H9 (cell line): ENCODE data around the gene DIS3L2. TPM values are rescaled to one million over a fixed set of nuclear protein-coding genes. Genes with fewer than 3 reads are reported as not detected.
A peak's percentile ranks its signal among the peaks of the same experiment; 100 is the strongest.

Experiments used
- DNase-seq: peaks from one replicate; pipeline ENCODE4 v3.0.0-alpha.2; 2017
- H2AFZ ChIP-seq: one replicate; pipeline ENCODE4 v1.6.1; 2013; ENCODE audit warnings: mild to moderate bottlenecking, low read length, control low read depth, moderate library complexity
- H2AK5ac ChIP-seq: 2 replicates; pipeline ENCODE4 v1.6.1; 2013; ENCODE audit warnings: low read length, control low read depth, mixed read lengths; ENCODE audit not compliant: insufficient read length
- H2BK120ac ChIP-seq: one replicate; pipeline ENCODE4 v1.6.1; 2013; ENCODE audit warnings: low read depth, mild to moderate bottlenecking, low read length, control low read depth, inconsistent platforms; ENCODE audit not compliant: poor library complexity, severe bottlenecking
- H2BK12ac ChIP-seq: 2 replicates; pipeline ENCODE4 v1.6.1; 2013; ENCODE audit warnings: low read length, control low read depth, mixed read lengths, low read depth; ENCODE audit not compliant: insufficient read length
- H2BK15ac ChIP-seq: 2 replicates; pipeline ENCODE4 v1.6.1; 2013; ENCODE audit warnings: low read depth, low read length, control low read depth
- H2BK20ac ChIP-seq: one replicate; pipeline ENCODE4 v1.6.1; 2013; ENCODE audit warnings: low read depth, mild to moderate bottlenecking, low read length, control low read depth, inconsistent platforms; ENCODE audit not compliant: poor library complexity, severe bottlenecking
- H2BK5ac ChIP-seq: 2 replicates; pipeline ENCODE4 v1.6.1; 2013; ENCODE audit warnings: low read length, control low read depth, mixed read lengths; ENCODE audit not compliant: insufficient read length
- H3K14ac ChIP-seq: 2 replicates; pipeline ENCODE4 v1.6.1; 2013; ENCODE audit warnings: low read length, control low read depth; ENCODE audit not compliant: insufficient read depth
- H3K18ac ChIP-seq: 2 replicates; pipeline ENCODE4 v1.6.1; 2013; ENCODE audit warnings: low read depth, mild to moderate bottlenecking, mixed read lengths, low read length, control low read depth; ENCODE audit not compliant: insufficient read length
- H3K23ac ChIP-seq: 2 replicates; pipeline ENCODE4 v1.6.1; 2013; ENCODE audit warnings: low read length, control low read depth, mixed read lengths, low read depth; ENCODE audit not compliant: insufficient read length
- H3K23me2 ChIP-seq: 2 replicates; pipeline ENCODE4 v1.6.1; 2013; ENCODE audit warnings: low read depth, mild to moderate bottlenecking, mixed read lengths, low read length, control low read depth; ENCODE audit not compliant: insufficient read length, poor library complexity, severe bottlenecking
- H3K27ac ChIP-seq: 2 replicates; pipeline ENCODE4 v1.5.1; 2013; ENCODE audit warnings: low read length, control low read depth, mixed read lengths, low read depth; ENCODE audit not compliant: insufficient read length
- H3K27me3 ChIP-seq: 2 replicates; pipeline ENCODE4 v1.6.1; 2013; ENCODE audit warnings: low read length, control low read depth, inconsistent platforms; ENCODE audit not compliant: insufficient read depth
- H3K4ac ChIP-seq: 2 replicates; pipeline ENCODE4 v1.6.1; 2013; ENCODE audit warnings: low read depth, mild to moderate bottlenecking, control low read depth, inconsistent platforms, low read length, moderate library complexity
- H3K4me1 ChIP-seq: 2 replicates; pipeline ENCODE4 v1.6.1; 2013; ENCODE audit warnings: low read length, control low read depth, inconsistent platforms; ENCODE audit not compliant: insufficient read depth
- H3K4me2 ChIP-seq: 2 replicates; pipeline ENCODE4 v1.6.1; 2013; ENCODE audit warnings: low read length, control low read depth, mixed read lengths; ENCODE audit not compliant: insufficient read length, insufficient read depth
- H3K56ac ChIP-seq: 2 replicates; pipeline ENCODE4 v1.6.1; 2013; ENCODE audit warnings: low read depth, mild to moderate bottlenecking, mixed read lengths, low read length, control low read depth; ENCODE audit not compliant: insufficient read length
- H3K79me1 ChIP-seq: 2 replicates; pipeline ENCODE4 v1.6.1; 2013; ENCODE audit warnings: low read depth, mild to moderate bottlenecking, moderate library complexity, low read length, control low read depth, inconsistent platforms; ENCODE audit not compliant: insufficient read depth, poor library complexity, severe bottlenecking
- H3K79me2 ChIP-seq: 2 replicates; pipeline ENCODE4 v1.6.1; 2013; ENCODE audit warnings: low read length, control low read depth, inconsistent platforms; ENCODE audit not compliant: insufficient read depth
- H3K9ac ChIP-seq: 2 replicates; pipeline ENCODE4 v1.6.1; 2013; ENCODE audit warnings: low read length, control low read depth, mixed read lengths; ENCODE audit not compliant: insufficient read length; ENCODE audit errors: extremely low read depth
- H3K9me3 ChIP-seq: one replicate; pipeline ENCODE4 v1.6.1; 2013; ENCODE audit warnings: low read depth, low read length, inconsistent platforms; ENCODE audit not compliant: control insufficient read depth
- H3T11ph ChIP-seq: one replicate; pipeline ENCODE4 v1.6.1; 2013; ENCODE audit warnings: mild to moderate bottlenecking, low read length, control low read depth, inconsistent platforms
- H4K20me1 ChIP-seq: one replicate; pipeline ENCODE4 v1.6.1; 2013; ENCODE audit not compliant: control insufficient read depth, insufficient read length, insufficient read depth
- H4K5ac ChIP-seq: 2 replicates; pipeline ENCODE4 v1.6.1; 2013; ENCODE audit warnings: low read depth, mild to moderate bottlenecking, mixed read lengths, low read length, control low read depth; ENCODE audit not compliant: insufficient read length
- H4K8ac ChIP-seq: replicated peaks from 2 replicates; pipeline ENCODE4 v1.6.1; 2013; ENCODE audit warnings: low read length, control low read depth, mixed read lengths, low read depth; ENCODE audit not compliant: insufficient read length
- H4K91ac ChIP-seq: 2 replicates; pipeline ENCODE4 v1.6.1; 2013; ENCODE audit warnings: low read depth, mild to moderate bottlenecking, moderate library complexity, mixed read lengths, low read length, control low read depth; ENCODE audit not compliant: insufficient read length
- H3K27ac Mint-ChIP-seq, 3 experiments: 2 replicates in 2 of 3; 3 replicates in 1 of 3; pipeline ENCODE4 v1.8.0; 2020 to 2021; ENCODE audit warnings: mixed read lengths in 3 of 3, mild to moderate bottlenecking in 1 of 3, moderate library complexity in 1 of 3
- H3K27me3 Mint-ChIP-seq: 2 replicates; pipeline ENCODE4 v1.8.0; 2021; ENCODE audit warnings: low read depth, mild to moderate bottlenecking, moderate library complexity, mixed read lengths
- H3K36me3 Mint-ChIP-seq, 3 experiments: 2 replicates in 2 of 3; 3 replicates in 1 of 3; pipeline ENCODE4 v1.8.0; 2020 to 2021; ENCODE audit warnings: low read depth in 3 of 3, mixed read lengths in 3 of 3; ENCODE audit not compliant: insufficient read depth in 1 of 3
- H3K4me1 Mint-ChIP-seq, 2 experiments: 2 replicates each; pipeline ENCODE4 v1.8.0; 2020; ENCODE audit warnings: mixed read lengths in 2 of 2
- H3K4me3 Mint-ChIP-seq, 2 experiments: 2 replicates in 1 of 2; 3 replicates in 1 of 2; pipeline ENCODE4 v1.8.0; 2020 to 2021; ENCODE audit warnings: mild to moderate bottlenecking in 2 of 2, mixed read lengths in 2 of 2, moderate library complexity in 1 of 2
- H3K9me3 Mint-ChIP-seq, 2 experiments: 2 replicates in 1 of 2; 3 replicates in 1 of 2; pipeline ENCODE4 v1.8.0; 2020; ENCODE audit warnings: mild to moderate bottlenecking in 2 of 2, mixed read lengths in 2 of 2, moderate library complexity in 1 of 2
- CTCF ChIP-seq: fragments of 200-600 bp; sonication (generic); conservative IDR thresholded peaks from 3 replicates; pipeline ENCODE4 v1.8.0; 2021; ENCODE audit warnings: antibody characterized with exemption, mild to moderate bottlenecking
- WGBS: extraction: QIAGEN DNeasy Blood & Tissue Kit; methylation state at CpG from one replicate; pipeline ENCODE4 v1.1.7; 2013; ENCODE audit warnings: missing lambda C conversion rate, low lambda C conversion rate, mixed read lengths; ENCODE audit not compliant: insufficient read length; ENCODE audit errors: extremely low coverage; 5-methylcytosine and 5-hydroxymethylcytosine counted together
- total RNA-seq: library from RNA; stranded (reverse); gene quantifications from 2 replicates; pipeline ENCODE4 v1.2.1, GENCODE V29; 2021

The DIS3L2 gene
- total RNA-seq, 1 experiment from 2014 or later: 28.1 TPM

GRCh38 chr2:232367016-232367415 lies 405.5 kb downstream of the DIS3L2 start:
- Histone ChIP-seq H2BK5ac (no peak overlapping the region), H3T11ph (no peak overlapping the region), H3K79me1 (no peaks in the 10 kb centered on the region), H4K20me1 (no peaks in the 10 kb centered on the region), H3K56ac (no peak overlapping the region), H2AK5ac (no peak overlapping the region), H4K5ac (no peak overlapping the region), H3K4me1 (peaks cover 3% of the 10 kb centered on the region; the same call in 1 of the 2 replicates), H4K8ac (no peak overlapping the region), H2BK12ac (no peak overlapping the region), H3K18ac (no peak overlapping the region), H3K4me2 (no peak overlapping the region), H3K23me2 (no peaks in the 10 kb centered on the region), H3K79me2 (no peaks in the 10 kb centered on the region), H2AFZ (no peak overlapping the region), H3K9me3 (no peaks in the 10 kb centered on the region), H3K27ac (no peak overlapping the region), H3K14ac (no peak overlapping the region), H3K9ac (no peak overlapping the region), H4K91ac (no peak overlapping the region), H2BK20ac (no peak overlapping the region), H3K23ac (no peak overlapping the region), H2BK120ac (no peak overlapping the region), H2BK15ac (no peak overlapping the region), H3K4ac (no peak overlapping the region), H3K27me3 (no peaks in the 10 kb centered on the region)
- Mint-ChIP-seq H3K27ac (peak overlapping the region in 1 of 3 experiments; percentile 85; a peak in 1 of 7 replicates), H3K4me3 (no peak overlapping the region; a peak in 1 of 5 replicates), H3K4me1 (peaks cover 17 to 40% of the 10 kb centered on the region in 2 experiments), H3K9me3 (peaks cover 0 to 3% of the 10 kb centered on the region in 2 experiments; a peak in 1 of 5 replicates), H3K27me3 (peaks cover 3% of the 10 kb centered on the region; the same call in 1 of the 2 replicates), H3K36me3 (peaks cover 0 to 2% (median 2%) of the 10 kb centered on the region in 3 experiments; a peak in 4 of 7 replicates)
- DNase-seq: no peak
- TF ChIP-seq CTCF: no peak
- no CpG with 5 or more reads among the region's 7 CpGs for WGBS
